AG04450 (cell line): ENCODE measurements around the gene ADAMTS4. TPM values are rescaled to one million over a fixed set of nuclear protein-coding genes. Genes with fewer than 3 reads are reported as not detected.

Source experiments
- CTCF ChIA-PET: fragments of 300-600, 350-600 bp; formaldehyde crosslinking; extraction: SDS; loops from one replicate; lab custom pipeline; 2022; ENCODE audit warnings: antibody characterized with exemption, inconsistent platforms; lab: Charles Lee
- POLR2A ChIA-PET: fragments of 350-600 bp; formaldehyde crosslinking; extraction: SDS; loops from one replicate; lab custom pipeline; 2021; ENCODE audit warnings: antibody characterized with exemption, inconsistent platforms; lab: Yijun Ruan, JAX
- DNase-seq: peaks from one replicate; pipeline ENCODE4 v3.0.0-alpha.2; 2011; ENCODE audit warnings: low read depth, low spot score
- H3K27ac ChIP-seq: one replicate; pipeline ENCODE4 v1.5.1; 2012; ENCODE audit warnings: low read depth, low read length, control low read depth
- H3K27me3 ChIP-seq: one replicate; pipeline ENCODE4 v1.6.0; 2012; ENCODE audit warnings: low read length; ENCODE audit not compliant: control insufficient read depth, insufficient read depth
- H3K4me3 ChIP-seq: 2 replicates; pipeline ENCODE4 v1.5.1; 2011; ENCODE audit warnings: mild to moderate bottlenecking, low read depth, low read length, control low read depth
- H3K9me3 ChIP-seq: 2 replicates; pipeline ENCODE4 v1.5.1; 2012; ENCODE audit warnings: low read length; ENCODE audit not compliant: control insufficient read depth, insufficient read depth
- polyA plus RNA-seq: library from polyadenylated mRNA; depleted of rRNA; stranded (reverse); fragments of >200 nt; gene quantifications from 2 replicates; pipeline ENCODE4 v1.2.3, GENCODE V29; 2011
- TF ChIP-seq, protein P1 (sequence below): IDR thresholded peaks from 2 replicates; pipeline ENCODE4 v1.5.1; 2011; ENCODE audit warnings: low read depth, low read length, control low read depth, inconsistent platforms

Gene ADAMTS4
- polyA plus RNA-seq, 1 experiment, result 0.52 TPM

DNA sequence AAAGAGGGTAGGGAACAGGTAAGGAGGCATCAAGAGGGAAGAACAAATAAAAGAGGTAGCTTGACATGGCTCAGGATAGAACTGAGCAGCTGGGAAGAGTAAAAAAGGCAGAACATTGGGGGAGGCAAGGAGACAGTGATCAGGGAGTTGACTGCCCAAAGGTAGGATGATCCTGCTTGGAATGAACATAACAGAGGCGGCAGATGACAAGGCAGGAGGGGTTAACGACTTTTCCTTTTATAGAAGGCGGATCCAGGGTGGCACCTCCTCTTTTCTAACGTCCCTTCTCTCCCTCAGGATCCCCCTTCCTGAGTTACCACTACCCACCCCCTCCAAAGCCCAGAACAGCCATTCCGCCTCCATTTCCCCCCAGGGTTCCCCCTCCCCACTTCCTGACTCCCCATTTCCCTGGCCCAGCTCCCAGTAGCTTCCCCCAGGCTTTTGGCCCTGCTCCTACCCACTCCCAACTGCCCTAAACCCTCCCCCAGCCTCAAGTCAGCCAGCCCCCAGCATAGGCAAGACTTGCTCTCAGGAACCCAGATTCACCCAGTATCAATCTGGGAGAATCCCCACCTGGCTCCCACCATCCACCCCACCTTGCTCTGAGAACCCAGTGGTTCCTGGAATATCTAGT, 769 bp upstream of the ADAMTS4 start:
- peak overlapping the region; percentile 57 for H3K27ac ChIP-seq
- POLR2A ChIA-PET, result interaction anchor here (1.1 to 1.3 kb wide), 2 partner anchors 18 to 114 kb away, joined by 3 read pairs; partner anchors contain the start of gene SDHC

DNA sequence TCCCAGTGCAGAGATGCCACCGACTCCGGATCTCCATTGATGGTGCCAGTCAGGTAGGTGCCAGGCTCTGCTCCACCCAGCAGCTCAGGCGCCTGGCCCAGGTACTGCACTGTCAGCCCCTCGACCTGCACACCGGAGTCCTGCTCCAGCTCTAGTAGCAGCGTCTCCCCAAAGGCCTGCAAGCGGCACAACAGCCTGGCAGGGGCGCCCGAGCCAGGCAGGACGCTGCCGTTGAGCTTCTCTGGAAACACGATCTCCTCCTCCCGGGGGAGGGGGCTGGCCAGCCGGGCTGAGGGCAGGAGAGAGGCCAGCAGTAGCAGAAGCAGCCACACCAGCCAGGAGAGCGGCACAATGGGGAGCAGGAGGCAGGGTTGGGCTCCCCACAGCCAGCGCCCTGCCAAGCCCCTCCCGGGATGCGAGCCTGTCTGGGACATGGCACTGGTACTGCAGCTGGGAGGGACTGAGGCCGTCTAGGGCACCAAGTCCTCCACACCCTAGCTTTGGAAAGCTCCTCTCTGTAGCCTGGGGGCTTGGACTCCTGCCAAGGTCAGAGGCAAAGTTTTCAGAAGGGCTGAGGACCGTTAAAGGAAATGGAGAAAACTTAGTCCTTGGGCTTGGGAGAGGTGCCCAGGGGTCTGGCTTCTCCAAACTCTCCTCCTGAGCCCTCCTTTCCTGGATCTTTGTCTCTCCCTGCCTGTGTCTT, 509 bp downstream of the ADAMTS4 start:
- CTCF ChIA-PET, result interaction anchor here (0.6 to 3.5 kb wide), 9 partner anchors 8 to 184 kb away, joined by 3 to 29 read pairs (median 4); partner anchors contain the start of genes PPOX and TOMM40L
- peak overlapping the region; percentile 57 for H3K27ac ChIP-seq
- no peaks in the 10 kb centered on the region for H3K9me3 ChIP-seq
- H3K4me3 ChIP-seq, result peak overlapping the region; percentile 51
- H3K27me3 ChIP-seq, result no peaks in the 10 kb centered on the region
- POLR2A ChIA-PET, result interaction anchor here (0.8 to 1.3 kb wide), 4 partner anchors 9 to 116 kb away, joined by 3 read pairs; partner anchors contain the start of genes PPOX and SDHC
- DNase-seq, result no peak
- TF ChIP-seq, protein P1, sequence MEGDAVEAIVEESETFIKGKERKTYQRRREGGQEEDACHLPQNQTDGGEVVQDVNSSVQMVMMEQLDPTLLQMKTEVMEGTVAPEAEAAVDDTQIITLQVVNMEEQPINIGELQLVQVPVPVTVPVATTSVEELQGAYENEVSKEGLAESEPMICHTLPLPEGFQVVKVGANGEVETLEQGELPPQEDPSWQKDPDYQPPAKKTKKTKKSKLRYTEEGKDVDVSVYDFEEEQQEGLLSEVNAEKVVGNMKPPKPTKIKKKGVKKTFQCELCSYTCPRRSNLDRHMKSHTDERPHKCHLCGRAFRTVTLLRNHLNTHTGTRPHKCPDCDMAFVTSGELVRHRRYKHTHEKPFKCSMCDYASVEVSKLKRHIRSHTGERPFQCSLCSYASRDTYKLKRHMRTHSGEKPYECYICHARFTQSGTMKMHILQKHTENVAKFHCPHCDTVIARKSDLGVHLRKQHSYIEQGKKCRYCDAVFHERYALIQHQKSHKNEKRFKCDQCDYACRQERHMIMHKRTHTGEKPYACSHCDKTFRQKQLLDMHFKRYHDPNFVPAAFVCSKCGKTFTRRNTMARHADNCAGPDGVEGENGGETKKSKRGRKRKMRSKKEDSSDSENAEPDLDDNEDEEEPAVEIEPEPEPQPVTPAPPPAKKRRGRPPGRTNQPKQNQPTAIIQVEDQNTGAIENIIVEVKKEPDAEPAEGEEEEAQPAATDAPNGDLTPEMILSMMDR, result 0 out of 2 replicates have a peak, but pooled peaks have one; percentile 7

More for the DNA sequence above, 769 bp upstream of the ADAMTS4 start:
- CTCF ChIA-PET, result interaction anchor here (1.3 to 3.5 kb wide), 4 partner anchors 9 to 183 kb away, joined by 3 to 29 read pairs (median 7); partner anchors contain the start of gene TOMM40L
- Histone ChIP-seq H3K9me3 (no peaks in the 10 kb centered on the region), H3K27me3 (no peaks in the 10 kb centered on the region), H3K4me3 (no peak overlapping the region)
- TF ChIP-seq, protein P1, result no peak
- DNase-seq, result no peak

DNA sequence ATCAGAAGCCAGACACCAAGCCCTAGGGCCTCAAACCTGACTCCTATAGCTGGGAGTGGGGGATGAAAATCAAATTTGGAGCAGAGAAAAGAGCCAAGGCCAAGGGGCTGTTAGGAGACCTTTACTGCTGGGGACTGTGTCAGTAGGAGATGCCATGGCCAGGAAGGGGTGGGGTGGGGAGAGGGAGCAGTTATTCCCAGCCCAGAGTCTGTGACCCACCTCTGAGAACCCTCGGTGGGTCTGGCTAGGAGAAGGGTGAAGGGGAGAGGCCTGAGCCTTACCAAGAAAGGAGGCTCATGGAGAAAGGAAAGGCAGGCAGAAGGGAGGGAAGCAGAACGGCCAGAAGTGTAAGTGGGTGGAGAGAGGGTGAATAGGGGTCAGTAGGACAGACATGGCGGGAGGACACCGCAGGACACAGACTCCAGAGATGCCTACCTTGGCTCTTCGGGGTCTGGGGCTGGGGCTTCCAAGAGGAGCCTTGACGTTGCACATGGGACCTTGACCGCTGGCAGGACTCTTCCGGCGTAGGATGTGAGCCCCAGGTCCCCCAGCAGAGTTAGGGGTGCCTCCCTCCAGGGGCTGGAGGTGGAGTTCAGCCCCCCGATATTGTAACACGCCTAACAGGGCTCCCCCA, 1.2 kb downstream of the ADAMTS4 start:
- POLR2A ChIA-PET, result interaction anchor here (0.6 to 1.2 kb wide), 4 partner anchors 9 to 68 kb away, joined by 3 to 13 read pairs (median 5); partner anchors contain the start of gene TOMM40L
- Histone ChIP-seq H3K27me3 (no peaks in the 10 kb centered on the region), H3K4me3 (peak overlapping the region; percentile 51), H3K27ac (peak overlapping the region; percentile 93), H3K9me3 (no peaks in the 10 kb centered on the region)
- CTCF ChIA-PET, result interaction anchor here (0.6 to 3.5 kb wide), 8 partner anchors 11 to 184 kb away, joined by 3 to 29 read pairs (median 5); partner anchors contain the start of genes PPOX and TOMM40L
- TF ChIP-seq, protein P1, result no peak
- DNase-seq, result no peak

DNA sequence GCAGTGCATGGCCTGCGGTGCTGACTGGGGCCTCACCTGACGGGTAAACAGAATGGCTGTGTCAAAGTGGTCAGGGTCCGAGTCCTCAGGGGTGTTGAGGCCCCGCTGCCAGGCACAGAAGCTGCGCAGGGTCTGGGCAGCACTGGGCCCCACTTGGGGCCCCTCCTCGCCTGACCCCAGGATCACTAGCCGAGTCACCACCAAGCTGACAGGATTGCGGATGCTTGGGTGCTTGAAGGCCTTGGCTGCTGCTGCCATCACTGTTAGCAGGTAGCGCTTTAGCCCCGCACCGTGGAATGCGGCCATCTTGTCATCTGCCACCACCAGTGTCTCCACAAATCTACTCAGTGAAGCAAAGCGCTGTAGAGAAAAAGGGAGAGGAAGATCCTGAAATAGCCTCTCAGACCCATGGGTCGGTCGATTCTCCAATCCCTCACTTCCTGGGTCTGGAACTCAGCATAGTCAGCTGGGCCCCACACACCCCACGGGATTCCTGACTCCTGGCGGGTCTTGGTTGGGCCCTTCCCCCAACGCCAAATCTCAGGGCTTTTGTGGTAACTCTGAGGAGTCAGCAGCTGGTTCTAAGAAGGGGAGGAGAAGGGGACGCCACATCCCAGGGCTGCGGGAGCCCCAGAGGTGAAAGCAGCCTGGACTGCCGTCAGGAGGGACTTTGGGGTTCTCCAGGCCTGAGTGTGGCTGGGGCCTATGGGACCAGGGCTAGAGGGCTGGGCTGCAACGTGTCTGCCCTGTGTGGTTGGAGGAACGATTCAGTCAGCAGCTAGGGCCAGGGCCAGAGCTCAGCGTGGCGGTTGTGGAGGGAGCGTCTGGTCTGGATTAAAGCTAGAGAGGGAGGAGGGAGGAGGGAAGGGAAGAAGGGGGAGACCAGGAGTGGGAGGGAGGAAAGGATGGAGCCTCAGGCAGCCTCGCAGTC, 2.1 kb downstream of the ADAMTS4 start:
- ChIA-PET POLR2A (interaction anchor here (0.6 to 1.2 kb wide), 4 partner anchors 9 to 68 kb away, joined by 4 to 13 read pairs (median 5); partner anchors contain the start of gene TOMM40L), CTCF (interaction anchor here (1.0 to 3.5 kb wide), 5 partner anchors 12 to 185 kb away, joined by 3 to 29 read pairs (median 8); partner anchors contain the start of genes PPOX and TOMM40L)
- DNase-seq, result peak; percentile 59
- H3K9me3 ChIP-seq, result no peaks in the 10 kb centered on the region
- peak overlapping the region; percentile 93 for H3K27ac ChIP-seq
- TF ChIP-seq, protein P1, result no peak
- peak overlapping the region; percentile 51 for H3K4me3 ChIP-seq
- no peaks in the 10 kb centered on the region for H3K27me3 ChIP-seq
